Measurements from ENCODE around the gene TTC16. TPM values are rescaled to one million over a fixed set of nuclear protein-coding genes. Genes with fewer than 3 reads are reported as not detected.

The TTC16 gene
- total RNA-seq, 2 experiments from 2014 or later: 1.6 to 2.1 TPM

- CTCF ChIA-PET: interaction anchor here (1.6 to 2.5 kb wide), 2 partner anchors 18 to 153 kb away, joined by 8 to 28 read pairs; partner anchors contain the start of gene TOR2A
- H3K9me3 ChIP-seq (ENCODE audit: control insufficient read depth in 1 of 2, insufficient read depth in 1 of 2, low read length in 2 of 2): no peaks in the 10 kb centered on the region
- no peak for TF ChIP-seq CTCF (IDR thresholded peaks at IDR 0.05)
- H3K4me1 ChIP-seq (ENCODE audit: insufficient read depth, low read length): peaks cover 56% of the 10 kb centered on the region
- no peaks in the 10 kb centered on the region for H3K9me3 Mint-ChIP-seq
- peak overlapping the region; percentile 92 for H3K4me3 Mint-ChIP-seq
- no peaks in the 10 kb centered on the region for H3K27me3 Mint-ChIP-seq
- no peak for DNase-seq
- H3K4me1 Mint-ChIP-seq (ENCODE audit: low read depth): peaks cover 24% of the 10 kb centered on the region
- H3K27me3 ChIP-seq (ENCODE audit: control insufficient read depth in 1 of 2, insufficient read depth in 2 of 2, low read length in 2 of 2): no peaks in the 10 kb centered on the region
- peaks cover 5% of the 10 kb centered on the region for H3K36me3 Mint-ChIP-seq (ENCODE audit: low read depth)
- peak overlapping the region; percentile 73 for H3K4me3 ChIP-seq (ENCODE audit: low read length)
- POLR2A ChIA-PET: interaction anchor here (1.1 to 2.0 kb wide), 8 partner anchors 8 to 265 kb away, joined by 3 to 16 read pairs (median 6); partner anchors contain the start of genes CDK9, LRSAM1, RPL12 and TOR2A
- no peak for ATAC-seq (ENCODE audit: poor library complexity)
- intact Hi-C loops (cut with DNase I, micrococcal nuclease): loop anchor here (2.0 to 10.0 kb wide), 4 partner anchors 16 to 351 kb away; partner anchors contain the start of genes STXBP1 (in 2 of the 2), NAIF1 (in 1 of the 2) and SLC25A25 (in 1 of the 2)
- peak overlapping the region; percentile 83 for H3K27ac Mint-ChIP-seq
- H3K36me3 ChIP-seq (ENCODE audit: insufficient read depth, low read length): no peaks in the 10 kb centered on the region
- peak overlapping the region in 1 of 2 donors; percentile 76 for H3K27ac ChIP-seq (ENCODE audit: low read depth in 1 of 2, low read length in 2 of 2)
Observed at GRCh38 chr9:127716412-127716811, 533 bp downstream of the TTC16 start.

GRCh38 chr9:127717766-127718165 is 1.9 kb downstream of the TTC16 start:
- CTCF ChIA-PET: interaction anchor here (3.5 kb wide), 1 partner anchor 17 kb away, joined by 10 read pairs; the partner anchor contains the start of gene TOR2A

More at GRCh38 chr9:127717766-127718165, 1.9 kb downstream of the TTC16 start:
- Mint-ChIP-seq H3K27ac (no peak overlapping the region), H3K4me3 (no peak overlapping the region), H3K36me3 (ENCODE audit: low read depth) (peaks cover 5% of the 10 kb centered on the region), H3K4me1 (ENCODE audit: low read depth) (peaks cover 21% of the 10 kb centered on the region), H3K9me3 (no peaks in the 10 kb centered on the region), H3K27me3 (no peaks in the 10 kb centered on the region)
- DNase-seq (no peak), ATAC-seq (ENCODE audit: poor library complexity) (no peak)
- H3K4me1 ChIP-seq (ENCODE audit: insufficient read depth, low read length): peaks cover 61% of the 10 kb centered on the region
- POLR2A ChIA-PET: no interaction called here
- H3K27ac ChIP-seq (ENCODE audit: low read depth in 1 of 2, low read length in 2 of 2): no peak overlapping the region
- H3K9me3 ChIP-seq (ENCODE audit: control insufficient read depth in 1 of 2, insufficient read depth in 1 of 2, low read length in 2 of 2): no peaks in the 10 kb centered on the region
- no peak for TF ChIP-seq CTCF (IDR thresholded peaks at IDR 0.05)
- H3K27me3 ChIP-seq (ENCODE audit: control insufficient read depth in 1 of 2, insufficient read depth in 2 of 2, low read length in 2 of 2): no peaks in the 10 kb centered on the region
- H3K4me3 ChIP-seq (ENCODE audit: low read length): no peak overlapping the region
- intact Hi-C loops (cut with DNase I, micrococcal nuclease): loop anchor here (2.0 to 10.0 kb wide), 4 partner anchors 15 to 350 kb away; partner anchors contain the start of genes STXBP1 (in 2 of the 2), NAIF1 (in 1 of the 2) and SLC25A25 (in 1 of the 2)
- no peaks in the 10 kb centered on the region for H3K36me3 ChIP-seq (ENCODE audit: insufficient read depth, low read length)
